Measurements from ENCODE around the gene TMEM87B.
"Not testable (repeated sequence)": the region's sequence is repeated elsewhere in the genome, so short reads cannot be mapped to it uniquely, and the experiment has no call there.

The TMEM87B gene

GRCh38 chr2:112024896-112025491 is 30.1 kb upstream of the TMEM87B start:
- Mint-ChIP-seq H3K36me3 (ENCODE audit: low read depth) (no peaks in the 10 kb centered on the region), H3K9me3 (no peaks in the 10 kb centered on the region), H3K4me1 (ENCODE audit: low read depth) (no peaks in the 10 kb centered on the region), H3K4me3 (no peak overlapping the region), H3K27ac (no peak overlapping the region), H3K27me3 (peaks cover 3% of the 10 kb centered on the region)

- no peaks in the 10 kb centered on the region for H3K36me3 Mint-ChIP-seq (ENCODE audit: low read depth)
- no peak overlapping the region for H3K4me3 Mint-ChIP-seq
- H3K9me3 Mint-ChIP-seq = no peaks in the 10 kb centered on the region
- no peaks in the 10 kb centered on the region for H3K4me1 Mint-ChIP-seq (ENCODE audit: low read depth)
- no peak overlapping the region for H3K27ac Mint-ChIP-seq
- H3K27me3 Mint-ChIP-seq = peaks cover under 1% of the 10 kb centered on the region
Observed at GRCh38 chr2:112026509-112026908, 28.6 kb upstream of the TMEM87B start.

DNA sequence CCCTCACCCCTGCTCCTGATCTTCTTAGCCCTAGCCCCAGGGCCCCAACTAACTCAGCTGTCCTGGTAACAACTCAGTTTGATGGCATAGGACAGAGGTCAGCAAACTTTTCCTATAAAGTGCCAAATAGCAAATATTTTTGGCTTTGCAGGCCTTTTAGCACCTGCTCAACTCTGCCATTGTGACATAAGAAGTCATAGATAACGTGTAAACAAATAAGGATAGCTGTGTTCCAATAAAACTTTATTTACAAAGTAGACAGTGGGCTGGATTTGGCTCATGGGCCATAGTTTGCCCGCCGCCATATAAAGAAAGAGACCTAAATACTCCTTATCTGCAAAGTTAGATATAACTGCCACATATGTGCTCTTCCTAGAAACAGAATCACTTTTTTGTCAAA is 27.3 kb upstream of the TMEM87B start:
- Mint-ChIP-seq H3K9me3 (no peaks in the 10 kb centered on the region), H3K27ac (no peak overlapping the region), H3K36me3 (ENCODE audit: low read depth) (no peaks in the 10 kb centered on the region), H3K4me3 (no peak overlapping the region), H3K27me3 (peaks cover 5% of the 10 kb centered on the region), H3K4me1 (ENCODE audit: low read depth) (no peaks in the 10 kb centered on the region)

DNA sequence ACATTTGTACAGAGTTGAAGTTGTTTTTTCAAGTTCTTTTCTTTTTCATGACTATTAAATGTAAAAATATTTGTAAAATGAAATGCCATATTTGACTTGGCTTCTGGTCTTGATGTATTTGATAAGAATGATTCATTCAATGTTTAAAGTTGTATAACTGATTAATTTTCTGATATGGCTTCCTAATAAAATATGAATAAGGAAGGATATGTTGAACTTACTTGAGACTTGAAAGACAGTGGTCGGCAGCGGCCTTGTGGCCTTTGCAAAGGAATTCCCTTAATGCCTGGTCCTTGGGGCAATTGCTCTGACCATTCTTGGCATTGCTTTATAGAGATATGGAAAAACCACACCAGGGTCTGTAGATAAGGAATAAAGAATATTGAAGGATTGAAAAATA is 25.9 kb upstream of the TMEM87B start:
- H3K4me3 Mint-ChIP-seq = no peak overlapping the region
- H3K27ac Mint-ChIP-seq = no peak overlapping the region
- H3K9me3 Mint-ChIP-seq = no peaks in the 10 kb centered on the region
- H3K4me1 Mint-ChIP-seq (ENCODE audit: low read depth) = no peaks in the 10 kb centered on the region
- H3K27me3 Mint-ChIP-seq = peaks cover 5% of the 10 kb centered on the region
- no peaks in the 10 kb centered on the region for H3K36me3 Mint-ChIP-seq (ENCODE audit: low read depth)

GRCh38 chr2:112031473-112032223 is 23.4 kb upstream of the TMEM87B start:
- no peaks in the 10 kb centered on the region for H3K4me1 Mint-ChIP-seq (ENCODE audit: low read depth)
- no peak overlapping the region for H3K27ac Mint-ChIP-seq
- no peaks in the 10 kb centered on the region for H3K9me3 Mint-ChIP-seq
- peaks cover 5% of the 10 kb centered on the region for H3K27me3 Mint-ChIP-seq
- no peaks in the 10 kb centered on the region for H3K36me3 Mint-ChIP-seq (ENCODE audit: low read depth)
- no peak overlapping the region for H3K4me3 Mint-ChIP-seq

DNA sequence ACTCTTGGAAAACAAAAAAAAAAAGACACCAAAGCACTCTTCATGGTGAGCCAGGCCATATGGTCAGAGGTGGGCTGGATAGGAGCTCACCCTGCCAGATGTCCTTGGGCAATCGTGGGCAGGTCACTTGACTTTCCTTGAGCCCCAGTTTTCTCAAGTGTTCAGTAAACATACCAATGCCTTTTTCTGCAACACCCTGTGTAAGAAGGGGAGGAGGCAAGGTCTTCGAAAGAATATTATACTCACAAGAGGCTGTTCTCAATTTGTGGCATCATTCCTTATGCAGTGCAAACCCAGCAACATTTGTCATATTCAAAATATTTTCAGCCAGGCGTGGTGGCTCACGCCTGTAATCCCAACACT is 22.9 kb upstream of the TMEM87B start:
- Mint-ChIP-seq H3K4me3 (no peak overlapping the region), H3K27ac (no peak overlapping the region), H3K27me3 (peaks cover 5% of the 10 kb centered on the region), H3K36me3 (ENCODE audit: low read depth) (no peaks in the 10 kb centered on the region), H3K9me3 (no peaks in the 10 kb centered on the region), H3K4me1 (ENCODE audit: low read depth) (no peaks in the 10 kb centered on the region)

DNA sequence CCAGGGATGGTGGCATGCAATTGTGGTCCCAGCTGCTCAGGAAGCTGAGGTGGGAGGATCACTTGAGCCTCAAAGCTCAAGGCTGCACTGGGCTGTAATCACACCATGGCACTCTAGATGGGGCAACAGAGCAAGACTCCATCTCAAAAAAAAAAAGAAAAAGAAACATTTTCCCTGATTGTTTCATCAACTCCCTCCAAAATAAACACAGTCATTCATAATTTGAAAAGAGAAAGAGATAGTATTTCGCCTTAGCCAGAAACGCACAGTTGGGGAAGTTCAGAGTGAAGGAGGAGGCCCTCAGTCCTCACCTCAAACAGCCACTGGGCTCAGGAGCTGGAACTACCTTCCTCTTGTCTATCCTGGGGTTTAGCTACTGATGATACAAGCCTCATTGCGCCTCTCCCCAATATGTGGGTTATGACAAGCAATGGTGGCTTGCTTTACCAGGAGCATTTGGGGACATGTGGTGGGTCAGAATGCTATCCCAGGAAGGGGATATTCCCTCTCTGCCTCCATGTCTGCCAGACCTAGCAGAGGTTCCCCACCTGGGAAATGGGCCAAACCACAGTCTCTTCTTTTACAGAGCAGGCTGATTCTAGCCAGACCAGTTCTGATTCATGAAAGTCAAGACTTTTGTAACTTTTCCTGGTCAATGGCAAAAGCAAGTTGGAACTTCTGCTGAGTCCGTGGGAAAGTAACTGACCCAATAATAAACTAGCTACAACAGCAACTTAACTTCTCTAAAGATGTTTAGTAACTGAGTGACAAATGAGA is 22.2 kb upstream of the TMEM87B start:
- H3K4me3 Mint-ChIP-seq = no peak overlapping the region
- H3K9me3 Mint-ChIP-seq = peaks cover 5% of the 10 kb centered on the region
- H3K4me1 Mint-ChIP-seq (ENCODE audit: low read depth) = no peaks in the 10 kb centered on the region
- H3K27me3 Mint-ChIP-seq = peaks cover 5% of the 10 kb centered on the region
- no peak overlapping the region for H3K27ac Mint-ChIP-seq
- no peaks in the 10 kb centered on the region for H3K36me3 Mint-ChIP-seq (ENCODE audit: low read depth)

GRCh38 chr2:112033600-112033999 is 21.5 kb upstream of the TMEM87B start:
- no peaks in the 10 kb centered on the region for H3K36me3 Mint-ChIP-seq (ENCODE audit: low read depth)
- H3K27me3 Mint-ChIP-seq = peaks cover 9% of the 10 kb centered on the region
- no peak overlapping the region for H3K4me3 Mint-ChIP-seq
- H3K4me1 Mint-ChIP-seq (ENCODE audit: low read depth) = no peaks in the 10 kb centered on the region
- no peak overlapping the region for H3K27ac Mint-ChIP-seq
- peaks cover 5% of the 10 kb centered on the region for H3K9me3 Mint-ChIP-seq

- Mint-ChIP-seq H3K4me3 (no peak overlapping the region), H3K4me1 (ENCODE audit: low read depth) (no peaks in the 10 kb centered on the region), H3K27ac (no peak overlapping the region), H3K36me3 (ENCODE audit: low read depth) (no peaks in the 10 kb centered on the region), H3K27me3 (peaks cover 9% of the 10 kb centered on the region), H3K9me3 (peaks cover 5% of the 10 kb centered on the region)
Observed at GRCh38 chr2:112034924-112035323, 20.1 kb upstream of the TMEM87B start.

GRCh38 chr2:112035786-112036185 is 19.3 kb upstream of the TMEM87B start:
- no peaks in the 10 kb centered on the region for H3K4me1 Mint-ChIP-seq (ENCODE audit: low read depth)
- peaks cover 9% of the 10 kb centered on the region for H3K27me3 Mint-ChIP-seq
- no peak overlapping the region for H3K4me3 Mint-ChIP-seq
- H3K36me3 Mint-ChIP-seq (ENCODE audit: low read depth) = no peaks in the 10 kb centered on the region
- H3K27ac Mint-ChIP-seq = no peak overlapping the region
- peaks cover 5% of the 10 kb centered on the region for H3K9me3 Mint-ChIP-seq

- H3K27me3 Mint-ChIP-seq; H3K9me3 Mint-ChIP-seq; H3K36me3 Mint-ChIP-seq (ENCODE audit: low read depth); H3K4me3 Mint-ChIP-seq; H3K4me1 Mint-ChIP-seq (ENCODE audit: low read depth); H3K27ac Mint-ChIP-seq: not testable (repeated sequence)
Observed at GRCh38 chr2:112039556-112039955, 15.5 kb upstream of the TMEM87B start.

- not testable (repeated sequence) for H3K4me1 Mint-ChIP-seq (ENCODE audit: low read depth); H3K27me3 Mint-ChIP-seq; H3K9me3 Mint-ChIP-seq; H3K4me3 Mint-ChIP-seq; H3K36me3 Mint-ChIP-seq (ENCODE audit: low read depth); H3K27ac Mint-ChIP-seq
Observed at GRCh38 chr2:112040066-112040465, 15.0 kb upstream of the TMEM87B start.

- not testable (repeated sequence) for H3K36me3 Mint-ChIP-seq (ENCODE audit: low read depth); H3K27me3 Mint-ChIP-seq; H3K4me1 Mint-ChIP-seq (ENCODE audit: low read depth); H3K9me3 Mint-ChIP-seq; H3K27ac Mint-ChIP-seq; H3K4me3 Mint-ChIP-seq
Observed at GRCh38 chr2:112041460-112041859, 13.6 kb upstream of the TMEM87B start.

GRCh38 chr2:112045446-112046014 is 9.5 kb upstream of the TMEM87B start:
- Mint-ChIP-seq H3K9me3 (no peaks in the 10 kb centered on the region), H3K36me3 (ENCODE audit: low read depth) (no peaks in the 10 kb centered on the region), H3K4me1 (ENCODE audit: low read depth) (no peaks in the 10 kb centered on the region), H3K27ac (no peak overlapping the region), H3K27me3 (no peaks in the 10 kb centered on the region), H3K4me3 (no peak overlapping the region)

GRCh38 chr2:112046231-112046630 is 8.8 kb upstream of the TMEM87B start:
- Mint-ChIP-seq H3K9me3 (no peaks in the 10 kb centered on the region), H3K27ac (no peak overlapping the region), H3K4me3 (no peak overlapping the region), H3K27me3 (no peaks in the 10 kb centered on the region), H3K36me3 (ENCODE audit: low read depth) (no peaks in the 10 kb centered on the region), H3K4me1 (ENCODE audit: low read depth) (no peaks in the 10 kb centered on the region)

Data from stimulated activated naive CD8-positive, alpha-beta T cell treated with anti-CD3 and anti-CD28 coated beads, Interleukin-15, Interleukin-2, amounts not matched to agents 100 ng/mL and 50 ng/mL, for 24 hours (primary cell).